Renal pelvis (tissue), 4 donors: ENCODE data around the gene WDFY2. TPM values are rescaled to one million over a fixed set of nuclear protein-coding genes. Genes with fewer than 3 reads are reported as not detected.
"Not testable (repeated sequence)": the region's sequence is repeated elsewhere in the genome, so short reads cannot be mapped to it uniquely, and the experiment has no call there.

Source experiments
- DNase-seq: peaks from one replicate; pipeline ENCODE4 v3.0.0-alpha.2; 2013
- polyA plus RNA-seq, 3 donors: library from polyadenylated mRNA; unstranded; fragments of 120-200 nt; gene quantifications; one replicate each; pipeline ENCODE4 v1.2.1, GENCODE V29; 2013; ENCODE audit not compliant: insufficient read length in 3 of 3

Gene WDFY2
- polyA plus RNA-seq, 3 donors, result 10.4 to 21.0 (median 20.1) TPM

- DNase-seq, result no peak
These were observed 26.2 kb upstream of the WDFY2 start for GRCh38 chr13:51557875-51558612.

GRCh38 chr13:51559946-51560735, 24.1 kb upstream of the WDFY2 start:
- no peak for DNase-seq

GRCh38 chr13:51562011-51562671, 22.1 kb upstream of the WDFY2 start:
- DNase-seq, result no peak

- no peak for DNase-seq
These were observed 20.0 kb upstream of the WDFY2 start for GRCh38 chr13:51564252-51564651.

GRCh38 chr13:51564671-51565070, 19.6 kb upstream of the WDFY2 start:
- DNase-seq, result no peak

- not testable (repeated sequence) for DNase-seq
These were observed 15.3 kb upstream of the WDFY2 start for GRCh38 chr13:51569001-51569400.

GRCh38 chr13:51576754-51577153, 7.5 kb upstream of the WDFY2 start:
- no peak for DNase-seq

GRCh38 chr13:51577690-51578089, 6.6 kb upstream of the WDFY2 start:
- no peak for DNase-seq

GRCh38 chr13:51579676-51580075, 4.6 kb upstream of the WDFY2 start:
- DNase-seq, result no peak

- no peak for DNase-seq
These were observed 3.0 kb upstream of the WDFY2 start for GRCh38 chr13:51581148-51581820.

- no peak for DNase-seq
These were observed 790 bp upstream of the WDFY2 start for GRCh38 chr13:51583469-51583874.

- peak; percentile 54 for DNase-seq
These were observed 740 bp downstream of the WDFY2 start for GRCh38 chr13:51584731-51585672.

GRCh38 chr13:51585696-51586095, 1.4 kb downstream of the WDFY2 start:
- no peak for DNase-seq

GRCh38 chr13:51587372-51587771, 3.1 kb downstream of the WDFY2 start:
- DNase-seq, result no peak

GRCh38 chr13:51588406-51588949, 4.2 kb downstream of the WDFY2 start:
- DNase-seq, result no peak

- no peak for DNase-seq
These were observed 5.5 kb downstream of the WDFY2 start for GRCh38 chr13:51589793-51590192.

- DNase-seq, result no peak
These were observed 6.1 kb downstream of the WDFY2 start for GRCh38 chr13:51590231-51590970.

- peak; percentile 20 for DNase-seq
These were observed 6.8 kb downstream of the WDFY2 start for GRCh38 chr13:51590971-51591627.

GRCh38 chr13:51591938-51592337, 7.7 kb downstream of the WDFY2 start:
- not testable (repeated sequence) for DNase-seq
